Fibroblast of lung (primary cell): ENCODE measurements around the gene COL2A1.

Experiments
- CTCF ChIP-seq, 2 donors: IDR thresholded peaks in 1 of 2; conservative IDR thresholded peaks in 1 of 2; 1 replicate in 1 of 2; 2 replicates in 1 of 2; pipeline ENCODE4 v1.5.1; 2011 to 2012; ENCODE audit warnings: low read length in 2 of 2, control low read depth in 1 of 2, inconsistent platforms in 1 of 2, low read depth in 1 of 2, mild to moderate bottlenecking in 1 of 2
- EZH2 ChIP-seq: IDR thresholded peaks from 2 replicates; pipeline ENCODE4 v1.5.1; 2012; ENCODE audit warnings: low read length, control low read depth, mild to moderate bottlenecking; ENCODE audit errors: missing control alignments

- TF ChIP-seq CTCF (conservative IDR thresholded peaks at IDR 0.05 in 1 of 2, IDR thresholded peaks at IDR 0.05 in 1 of 2; ENCODE audit: low read depth in 1 of 2, low read length in 2 of 2) (no peak), EZH2 (no peak)
These were observed 22.0 kb downstream of the COL2A1 start for GRCh38 chr12:47982311-47982710.
